HEK293 (cell line): ENCODE data around the gene PIM1.

Experiments used
- TCF7L2 ChIP-seq: IDR thresholded peaks from 2 replicates; pipeline ENCODE4 v1.6.1; 2011; ENCODE audit warnings: low read depth, mild to moderate bottlenecking, inconsistent platforms, low read length, moderate library complexity, borderline replicate concordance
- WT1 ChIP-seq: fragments of 450-650 bp; formaldehyde crosslinking; IDR thresholded peaks from 2 replicates; pipeline ENCODE4 v1.5.1; 2016; ENCODE audit warnings: missing biosample characterization, missing genetic modification characterization
- ZNF48 ChIP-seq: fragments of 450-650 bp; formaldehyde crosslinking; IDR thresholded peaks from 2 replicates; pipeline ENCODE4 v1.5.1; 2016; ENCODE audit warnings: missing biosample characterization, missing genetic modification characterization
- ZNF529 ChIP-seq: fragments of 450-650 bp; formaldehyde crosslinking; IDR thresholded peaks from 2 replicates; pipeline ENCODE4 v1.5.1; 2017; ENCODE audit warnings: missing genetic modification characterization, missing biosample characterization; ENCODE audit not compliant: insufficient replicate concordance
- ZNF660 ChIP-seq: fragments of 450-650 bp; IDR thresholded peaks from 2 replicates; pipeline ENCODE4 v1.5.1; 2018; ENCODE audit warnings: missing biosample characterization, mild to moderate bottlenecking, missing genetic modification characterization
- ZNF707 ChIP-seq: fragments of 450-650 bp; formaldehyde crosslinking; IDR thresholded peaks from 2 replicates; pipeline ENCODE4 v1.5.1; 2016; ENCODE audit warnings: missing biosample characterization, missing genetic modification characterization
- ZNF785 ChIP-seq: fragments of 450-650 bp; formaldehyde crosslinking; IDR thresholded peaks from 2 replicates; pipeline ENCODE4 v1.5.1; 2016; ENCODE audit warnings: missing biosample characterization, missing genetic modification characterization
- ZNF830 ChIP-seq: fragments of 450-650 bp; IDR thresholded peaks from 2 replicates; pipeline ENCODE4 v1.5.0; 2018; ENCODE audit warnings: missing biosample characterization, missing genetic modification characterization, low read depth, mild to moderate bottlenecking, moderate library complexity
- TF ChIP-seq, protein P1 (sequence below): fragments of 450-650 bp; formaldehyde crosslinking; IDR thresholded peaks from 2 replicates; pipeline ENCODE4 v1.5.1; 2016; ENCODE audit warnings: missing biosample characterization, missing genetic modification characterization, low read depth
- TF ChIP-seq, protein P2 (sequence below): fragments of 450-650 bp; formaldehyde crosslinking; IDR thresholded peaks from 2 replicates; pipeline ENCODE4 v1.5.1; 2016; ENCODE audit warnings: missing biosample characterization, missing genetic modification characterization
- TF ChIP-seq, protein P3 (sequence below): fragments of 450-650 bp; formaldehyde crosslinking; IDR thresholded peaks from 2 replicates; pipeline ENCODE4 v1.5.1; 2016; ENCODE audit warnings: missing biosample characterization, missing genetic modification characterization
- TF ChIP-seq, protein P4 (sequence below): fragments of 450-650 bp; formaldehyde crosslinking; IDR thresholded peaks from 2 replicates; pipeline ENCODE4 v1.5.1; 2016; ENCODE audit warnings: missing biosample characterization, missing genetic modification characterization
- TF ChIP-seq, protein P5 (sequence below): fragments of 450-650 bp; formaldehyde crosslinking; IDR thresholded peaks from 2 replicates; pipeline ENCODE4 v1.5.1; 2017; ENCODE audit warnings: missing biosample characterization, missing genetic modification characterization

DNA sequence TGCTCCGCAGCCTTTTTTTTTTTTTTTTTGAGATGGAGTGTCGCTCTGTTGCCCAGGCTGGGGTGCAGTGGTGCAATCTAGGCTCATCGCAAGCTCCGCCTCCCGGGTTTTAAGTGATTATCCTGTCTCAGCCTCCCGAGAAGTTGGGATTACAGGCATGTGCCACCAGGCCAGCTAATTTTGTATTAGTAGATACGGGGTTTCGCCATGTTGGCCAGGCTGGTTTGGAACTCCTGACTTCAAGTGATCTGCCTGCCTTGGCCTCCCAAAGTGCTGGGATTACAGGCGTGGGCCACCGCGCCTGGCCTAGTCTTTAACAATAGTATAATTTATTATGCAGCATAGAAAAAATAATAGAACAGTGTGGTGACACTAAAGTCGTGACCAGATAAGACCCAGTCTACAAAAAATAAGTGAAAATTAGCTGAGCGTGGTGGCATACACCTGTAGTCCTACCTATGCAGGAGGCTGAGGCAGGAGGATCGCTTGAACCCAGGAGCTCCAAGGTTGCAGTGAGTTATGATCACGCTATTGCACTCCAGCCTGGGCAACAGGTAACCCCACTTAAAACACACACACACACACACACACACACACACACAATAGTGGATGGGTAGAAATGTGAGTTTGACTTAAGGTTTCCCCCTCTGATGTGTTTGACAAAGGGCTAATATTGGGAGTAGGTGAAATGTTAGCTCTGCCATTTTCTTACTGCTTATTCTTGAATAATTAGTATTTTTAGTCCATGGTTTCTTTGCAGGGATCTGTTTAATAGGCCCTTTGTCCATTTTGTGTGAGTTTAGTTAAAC, 6.5 kb downstream of the PIM1 start:
- TF ChIP-seq, protein P1, sequence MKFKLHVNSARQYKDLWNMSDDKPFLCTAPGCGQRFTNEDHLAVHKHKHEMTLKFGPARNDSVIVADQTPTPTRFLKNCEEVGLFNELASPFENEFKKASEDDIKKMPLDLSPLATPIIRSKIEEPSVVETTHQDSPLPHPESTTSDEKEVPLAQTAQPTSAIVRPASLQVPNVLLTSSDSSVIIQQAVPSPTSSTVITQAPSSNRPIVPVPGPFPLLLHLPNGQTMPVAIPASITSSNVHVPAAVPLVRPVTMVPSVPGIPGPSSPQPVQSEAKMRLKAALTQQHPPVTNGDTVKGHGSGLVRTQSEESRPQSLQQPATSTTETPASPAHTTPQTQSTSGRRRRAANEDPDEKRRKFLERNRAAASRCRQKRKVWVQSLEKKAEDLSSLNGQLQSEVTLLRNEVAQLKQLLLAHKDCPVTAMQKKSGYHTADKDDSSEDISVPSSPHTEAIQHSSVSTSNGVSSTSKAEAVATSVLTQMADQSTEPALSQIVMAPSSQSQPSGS (tag by site-specific recombination), result no peak
- no peak for TF ChIP-seq ZNF785 (tag by site-specific recombination)
- TF ChIP-seq ZNF830 (tag by site-specific recombination), result no peak
- TF ChIP-seq, protein P2, sequence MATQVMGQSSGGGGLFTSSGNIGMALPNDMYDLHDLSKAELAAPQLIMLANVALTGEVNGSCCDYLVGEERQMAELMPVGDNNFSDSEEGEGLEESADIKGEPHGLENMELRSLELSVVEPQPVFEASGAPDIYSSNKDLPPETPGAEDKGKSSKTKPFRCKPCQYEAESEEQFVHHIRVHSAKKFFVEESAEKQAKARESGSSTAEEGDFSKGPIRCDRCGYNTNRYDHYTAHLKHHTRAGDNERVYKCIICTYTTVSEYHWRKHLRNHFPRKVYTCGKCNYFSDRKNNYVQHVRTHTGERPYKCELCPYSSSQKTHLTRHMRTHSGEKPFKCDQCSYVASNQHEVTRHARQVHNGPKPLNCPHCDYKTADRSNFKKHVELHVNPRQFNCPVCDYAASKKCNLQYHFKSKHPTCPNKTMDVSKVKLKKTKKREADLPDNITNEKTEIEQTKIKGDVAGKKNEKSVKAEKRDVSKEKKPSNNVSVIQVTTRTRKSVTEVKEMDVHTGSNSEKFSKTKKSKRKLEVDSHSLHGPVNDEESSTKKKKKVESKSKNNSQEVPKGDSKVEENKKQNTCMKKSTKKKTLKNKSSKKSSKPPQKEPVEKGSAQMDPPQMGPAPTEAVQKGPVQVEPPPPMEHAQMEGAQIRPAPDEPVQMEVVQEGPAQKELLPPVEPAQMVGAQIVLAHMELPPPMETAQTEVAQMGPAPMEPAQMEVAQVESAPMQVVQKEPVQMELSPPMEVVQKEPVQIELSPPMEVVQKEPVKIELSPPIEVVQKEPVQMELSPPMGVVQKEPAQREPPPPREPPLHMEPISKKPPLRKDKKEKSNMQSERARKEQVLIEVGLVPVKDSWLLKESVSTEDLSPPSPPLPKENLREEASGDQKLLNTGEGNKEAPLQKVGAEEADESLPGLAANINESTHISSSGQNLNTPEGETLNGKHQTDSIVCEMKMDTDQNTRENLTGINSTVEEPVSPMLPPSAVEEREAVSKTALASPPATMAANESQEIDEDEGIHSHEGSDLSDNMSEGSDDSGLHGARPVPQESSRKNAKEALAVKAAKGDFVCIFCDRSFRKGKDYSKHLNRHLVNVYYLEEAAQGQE (tag by site-specific recombination), result no peak
- no peak for TF ChIP-seq ZNF660 (tag by site-specific recombination)
- TF ChIP-seq, protein P3, sequence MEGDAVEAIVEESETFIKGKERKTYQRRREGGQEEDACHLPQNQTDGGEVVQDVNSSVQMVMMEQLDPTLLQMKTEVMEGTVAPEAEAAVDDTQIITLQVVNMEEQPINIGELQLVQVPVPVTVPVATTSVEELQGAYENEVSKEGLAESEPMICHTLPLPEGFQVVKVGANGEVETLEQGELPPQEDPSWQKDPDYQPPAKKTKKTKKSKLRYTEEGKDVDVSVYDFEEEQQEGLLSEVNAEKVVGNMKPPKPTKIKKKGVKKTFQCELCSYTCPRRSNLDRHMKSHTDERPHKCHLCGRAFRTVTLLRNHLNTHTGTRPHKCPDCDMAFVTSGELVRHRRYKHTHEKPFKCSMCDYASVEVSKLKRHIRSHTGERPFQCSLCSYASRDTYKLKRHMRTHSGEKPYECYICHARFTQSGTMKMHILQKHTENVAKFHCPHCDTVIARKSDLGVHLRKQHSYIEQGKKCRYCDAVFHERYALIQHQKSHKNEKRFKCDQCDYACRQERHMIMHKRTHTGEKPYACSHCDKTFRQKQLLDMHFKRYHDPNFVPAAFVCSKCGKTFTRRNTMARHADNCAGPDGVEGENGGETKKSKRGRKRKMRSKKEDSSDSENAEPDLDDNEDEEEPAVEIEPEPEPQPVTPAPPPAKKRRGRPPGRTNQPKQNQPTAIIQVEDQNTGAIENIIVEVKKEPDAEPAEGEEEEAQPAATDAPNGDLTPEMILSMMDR (tag by site-specific recombination), result no peak
- TF ChIP-seq, protein P4, sequence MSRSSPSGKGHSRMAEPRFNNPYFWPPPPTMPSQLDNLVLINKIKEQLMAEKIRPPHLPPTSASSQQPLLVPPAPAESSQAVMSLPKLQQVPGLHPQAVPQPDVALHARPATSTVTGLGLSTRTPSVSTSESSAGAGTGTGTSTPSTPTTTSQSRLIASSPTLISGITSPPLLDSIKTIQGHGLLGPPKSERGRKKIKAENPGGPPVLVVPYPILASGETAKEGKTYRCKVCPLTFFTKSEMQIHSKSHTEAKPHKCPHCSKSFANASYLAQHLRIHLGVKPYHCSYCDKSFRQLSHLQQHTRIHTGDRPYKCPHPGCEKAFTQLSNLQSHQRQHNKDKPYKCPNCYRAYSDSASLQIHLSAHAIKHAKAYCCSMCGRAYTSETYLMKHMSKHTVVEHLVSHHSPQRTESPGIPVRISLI (tag by site-specific recombination), result no peak
- TF ChIP-seq, protein P5, sequence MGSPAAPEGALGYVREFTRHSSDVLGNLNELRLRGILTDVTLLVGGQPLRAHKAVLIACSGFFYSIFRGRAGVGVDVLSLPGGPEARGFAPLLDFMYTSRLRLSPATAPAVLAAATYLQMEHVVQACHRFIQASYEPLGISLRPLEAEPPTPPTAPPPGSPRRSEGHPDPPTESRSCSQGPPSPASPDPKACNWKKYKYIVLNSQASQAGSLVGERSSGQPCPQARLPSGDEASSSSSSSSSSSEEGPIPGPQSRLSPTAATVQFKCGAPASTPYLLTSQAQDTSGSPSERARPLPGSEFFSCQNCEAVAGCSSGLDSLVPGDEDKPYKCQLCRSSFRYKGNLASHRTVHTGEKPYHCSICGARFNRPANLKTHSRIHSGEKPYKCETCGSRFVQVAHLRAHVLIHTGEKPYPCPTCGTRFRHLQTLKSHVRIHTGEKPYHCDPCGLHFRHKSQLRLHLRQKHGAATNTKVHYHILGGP, result no peak
- no peak for TF ChIP-seq TCF7L2
- TF ChIP-seq ZNF707 (tag by site-specific recombination), result no peak
- TF ChIP-seq WT1, result no peak
- TF ChIP-seq ZNF529, result no peak
- TF ChIP-seq ZNF48, result no peak
